HepG2 (cell line): ENCODE results near the gene SARNP. TPM values are rescaled to one million over a fixed set of nuclear protein-coding genes. Genes with fewer than 3 reads are reported as not detected.

Experiments
- ATAC-seq: fragments of 200-7000 bp; cut with Tn5 transposase; 3 replicates; pipeline ENCODE4 v1.9.1; 2020; ENCODE audit warnings: mild to moderate bottlenecking, moderate library complexity
- BruUV-seq: library from RNA; stranded (reverse); fragments of 400-500 nt; replicated peaks from 2 replicates; lab custom pipeline; 2021; lab: Mats Ljungman, UMichigan
- CTCF ChIA-PET: fragments of 300-600 bp; formaldehyde crosslinking; extraction: SDS; loops from one replicate; lab custom pipeline; 2021; ENCODE audit warnings: low total read pairs, inconsistent platforms, low intra/inter-chr PET ratio; lab: Yijun Ruan, JAX
- POLR2A ChIA-PET: fragments of 350-600 bp; sonication (Branson Sonifier 250); formaldehyde crosslinking; loops from one replicate; lab custom pipeline; 2020; ENCODE audit warnings: antibody characterized with exemption, inconsistent platforms; lab: Yijun Ruan, JAX
- DNase-seq: peaks from one replicate; pipeline ENCODE4 v3.0.0-alpha.2; 2015; ENCODE audit warnings: low spot score
- FAIRE-seq: peaks from 3 replicates; lab custom pipeline; 2011; peaks lifted over from hg19 to GRCh38; lab: Jason Lieb, UNC
- H2AFZ ChIP-seq: one replicate; pipeline ENCODE4 v1.6.1; 2011; ENCODE audit warnings: low read length, inconsistent platforms
- H3K27ac ChIP-seq: fragments of 300-600 bp; 3 replicates; pipeline ENCODE4 v1.8.0; 2011; ENCODE audit warnings: mixed run types, mild to moderate bottlenecking, mixed read lengths, low read length, inconsistent platforms; ENCODE audit not compliant: insufficient read depth; ENCODE audit errors: extremely low read length
- H3K27me3 ChIP-seq, 2 experiments: fragments of 200-600 bp in 1 of 2; 2 replicates in 1 of 2; 3 replicates in 1 of 2; pipeline versions ENCODE4 v1.6.0 to v1.8.0; 2011; ENCODE audit warnings: low read length in 2 of 2, mild to moderate bottlenecking in 2 of 2, moderate library complexity in 2 of 2, inconsistent platforms in 1 of 2; ENCODE audit not compliant: insufficient read depth in 2 of 2, control insufficient read depth in 1 of 2
- H3K36me3 ChIP-seq, 2 experiments: fragments of 200-600 bp in 1 of 2; replicated peaks in 1 of 2; 2 replicates in 1 of 2; 3 replicates in 1 of 2; pipeline versions ENCODE4 v1.5.1 to v1.8.0; 2011; ENCODE audit warnings: low read length in 2 of 2, inconsistent platforms in 1 of 2; ENCODE audit not compliant: insufficient read depth in 2 of 2, control insufficient read depth in 1 of 2
- H3K4me1 ChIP-seq: 2 replicates; pipeline ENCODE4 v1.5.1; 2012; ENCODE audit warnings: low read length, inconsistent platforms; ENCODE audit not compliant: insufficient read depth
- H3K4me2 ChIP-seq: 2 replicates; pipeline ENCODE4 v1.6.0; 2011; ENCODE audit warnings: low read depth, low read length, inconsistent platforms
- H3K4me3 ChIP-seq, 3 experiments: fragments of 200-600 bp in 1 of 3; sonication (generic), shearing (Covaris generic) in 1 of 3; replicated peaks in 1 of 3; 2 replicates each; pipeline ENCODE4 v1.5.1; 2011 to 2016; ENCODE audit warnings: low read length in 3 of 3, inconsistent platforms in 2 of 3, low read depth in 2 of 3, mild to moderate bottlenecking in 2 of 3, control low read depth in 1 of 3, mixed read lengths in 1 of 3; ENCODE audit not compliant: insufficient read depth in 1 of 3
- H3K79me2 ChIP-seq: one replicate; pipeline ENCODE4 v1.6.1; 2011; ENCODE audit warnings: low read length, inconsistent platforms; ENCODE audit not compliant: insufficient read depth
- H3K9ac ChIP-seq: 2 replicates; pipeline ENCODE4 v1.6.0; 2011; ENCODE audit warnings: mild to moderate bottlenecking, low read depth, low read length, inconsistent platforms; ENCODE audit not compliant: insufficient read depth
- H3K9me3 ChIP-seq: 2 replicates; pipeline ENCODE4 v1.5.1; 2012; ENCODE audit warnings: mild to moderate bottlenecking, low read length
- H4K20me1 ChIP-seq: 2 replicates; pipeline ENCODE4 v1.6.0; 2011; ENCODE audit warnings: inconsistent platforms, mild to moderate bottlenecking, low read length, moderate library complexity; ENCODE audit not compliant: insufficient read depth
- ATF3 ChIP-seq: sonication (generic); formaldehyde crosslinking; IDR thresholded peaks from 2 replicates; pipeline ENCODE4 v1.4.0; 2020; ENCODE audit warnings: missing genetic modification reagents
- FOXK2 ChIP-seq: fragments of 450-650 bp; IDR thresholded peaks from 2 replicates; pipeline ENCODE4 v1.6.1; 2016
- HNRNPK ChIP-seq: fragments of 200-400 bp; formaldehyde crosslinking; IDR thresholded peaks from 2 replicates; pipeline ENCODE4 v1.6.1; 2018; ENCODE audit warnings: low read length, low read depth, moderate library complexity, mild to moderate bottlenecking; ENCODE audit not compliant: poor library complexity, severe bottlenecking
- JARID2 ChIP-seq: sonication (generic); formaldehyde crosslinking; IDR thresholded peaks from 2 replicates; pipeline ENCODE4 v1.8.1; 2023; ENCODE audit warnings: missing genetic modification reagents, inconsistent platforms; ENCODE audit not compliant: insufficient replicate concordance
- MTF1 ChIP-seq: sonication (generic); formaldehyde crosslinking; IDR thresholded peaks from 2 replicates; pipeline ENCODE4 v1.5.0; 2020; ENCODE audit warnings: missing genetic modification reagents
- RXRB ChIP-seq: IDR thresholded peaks from 2 replicates; pipeline ENCODE4 v1.6.1; 2016; ENCODE audit warnings: borderline replicate concordance, missing genetic modification reagents, missing compliant biosample characterization
- SMC3 ChIP-seq: IDR thresholded peaks from 2 replicates; pipeline ENCODE4 v1.6.1; 2011; ENCODE audit warnings: low read length, improper control_type of control experiment
- TAF15 ChIP-seq: fragments of 200-400 bp; formaldehyde crosslinking; IDR thresholded peaks from one replicate; pipeline ENCODE4 v1.6.1; 2018; ENCODE audit warnings: mild to moderate bottlenecking, low read depth, low read length; ENCODE audit not compliant: poor library complexity, severe bottlenecking
- TMF1 ChIP-seq: sonication (generic); formaldehyde crosslinking; IDR thresholded peaks from 2 replicates; pipeline ENCODE4 v1.8.1; 2022; ENCODE audit warnings: low read depth, missing genetic modification reagents
- ZMAT3 ChIP-seq: sonication (generic); formaldehyde crosslinking; conservative IDR thresholded peaks from 2 replicates; pipeline ENCODE4 v1.7.0; 2021; ENCODE audit warnings: missing genetic modification reagents
- ZNF317 ChIP-seq: sonication (generic); formaldehyde crosslinking; IDR thresholded peaks from 2 replicates; pipeline ENCODE4 v1.5.0; 2020; ENCODE audit warnings: mild to moderate bottlenecking, missing genetic modification reagents
- ZNF614 ChIP-seq: IDR thresholded peaks from 2 replicates; pipeline ENCODE4 v1.6.1; 2018; ENCODE audit warnings: missing biosample characterization, missing genetic modification reagents, inconsistent platforms, borderline replicate concordance
- in situ Hi-C: cut with HindIII; loops from 2 replicates; pipeline ENCODE4 v1.10.0; 2017; ENCODE audit warnings: low pct_unique_long_range_greater_than_20kb; ENCODE audit not compliant: extremely low pct_ligation_motif_present
- intact Hi-C: fragments of 100-400 bp; cut with micrococcal nuclease; formaldehyde crosslinking; loops from one replicate; pipeline ENCODE4 v1.10.0; 2022; ENCODE audit not compliant: unreplicated experiment
- polyA plus RNA-seq, 8 experiments: library from polyadenylated mRNA; depleted of rRNA in 3 of 8; stranded (reverse) in 7 of 8; unstranded in 1 of 8; fragments of >200 nt; fragmentation: Illumina TruSeq in 4 of 8; extraction: Trizol in 4 of 8; gene quantifications; 2 replicates each; pipeline versions ENCODE4 v1.2.1 to v1.2.3, GENCODE V29; 2011 to 2016; ENCODE audit warnings: low read depth in 4 of 8, missing spikeins in 1 of 8, mixed read lengths in 1 of 8; ENCODE audit not compliant: insufficient read depth in 1 of 8
- total RNA-seq, 5 experiments: library from RNA; depleted of rRNA; stranded (reverse); fragments of >200 nt; fragmentation: Illumina TruSeq; extraction: Trizol; gene quantifications; 2 replicates each; pipeline ENCODE4 v1.2.3, GENCODE V29; 2016; ENCODE audit warnings: low read depth in 1 of 5
- TF ChIP-seq, protein P1 (sequence below): sonication (generic); formaldehyde crosslinking; IDR thresholded peaks from 2 replicates; pipeline ENCODE4 v1.4.0; 2020; ENCODE audit warnings: missing genetic modification reagents
- TF ChIP-seq, protein P2 (sequence below): sonication (generic); formaldehyde crosslinking; IDR thresholded peaks from 2 replicates; pipeline ENCODE4 v1.4.0; 2020; ENCODE audit warnings: missing genetic modification reagents, borderline replicate concordance

The SARNP gene
- total and polyA plus RNA-seq, 2 of the 13 experiments (the other 11 are each of a cell fraction or from before 2014, with no cell fraction given): 59.0 to 95.4 TPM

DNA sequence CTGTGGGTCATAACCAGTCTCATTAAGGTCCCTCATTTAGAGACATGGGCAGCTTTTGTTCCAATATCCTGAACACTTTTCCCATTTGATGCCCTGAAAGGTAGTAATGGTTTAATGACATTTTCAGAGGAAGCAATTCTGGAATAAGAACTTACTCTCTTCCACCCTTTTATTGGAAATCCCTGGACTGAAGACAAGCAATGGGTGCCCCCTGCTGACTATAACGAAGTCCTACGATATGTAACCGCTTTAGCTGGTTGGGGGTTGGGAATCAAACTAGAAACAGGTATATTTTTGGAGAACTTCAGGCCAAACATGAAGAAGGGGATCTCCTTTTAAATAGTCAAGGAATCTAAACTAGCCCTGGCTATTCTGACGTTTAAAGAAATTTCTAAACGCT is 20.5 kb downstream of the SARNP start (continued):
- TF ChIP-seq HNRNPK (no peak), SMC3 (peak; percentile 32; the same call in 1 of the 2 replicates), FOXK2 (no peak), JARID2 (CRISPR knock-in tag) (no peak), ATF3 (CRISPR knock-in tag) (no peak), MTF1 (CRISPR knock-in tag) (no peak), TMF1 (CRISPR knock-in tag) (no peak)
- TF ChIP-seq, protein P1, sequence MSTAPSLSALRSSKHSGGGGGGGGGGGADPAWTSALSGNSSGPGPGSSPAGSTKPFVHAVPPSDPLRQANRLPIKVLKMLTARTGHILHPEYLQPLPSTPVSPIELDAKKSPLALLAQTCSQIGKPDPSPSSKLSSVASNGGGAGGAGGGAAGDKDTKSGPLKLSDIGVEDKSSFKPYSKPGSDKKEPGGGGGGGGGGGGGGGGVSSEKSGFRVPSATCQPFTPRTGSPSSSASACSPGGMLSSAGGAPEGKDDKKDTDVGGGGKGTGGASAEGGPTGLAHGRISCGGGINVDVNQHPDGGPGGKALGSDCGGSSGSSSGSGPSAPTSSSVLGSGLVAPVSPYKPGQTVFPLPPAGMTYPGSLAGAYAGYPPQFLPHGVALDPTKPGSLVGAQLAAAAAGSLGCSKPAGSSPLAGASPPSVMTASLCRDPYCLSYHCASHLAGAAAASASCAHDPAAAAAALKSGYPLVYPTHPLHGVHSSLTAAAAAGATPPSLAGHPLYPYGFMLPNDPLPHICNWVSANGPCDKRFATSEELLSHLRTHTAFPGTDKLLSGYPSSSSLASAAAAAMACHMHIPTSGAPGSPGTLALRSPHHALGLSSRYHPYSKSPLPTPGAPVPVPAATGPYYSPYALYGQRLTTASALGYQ (CRISPR knock-in tag): no peak
- TF ChIP-seq, protein P2, sequence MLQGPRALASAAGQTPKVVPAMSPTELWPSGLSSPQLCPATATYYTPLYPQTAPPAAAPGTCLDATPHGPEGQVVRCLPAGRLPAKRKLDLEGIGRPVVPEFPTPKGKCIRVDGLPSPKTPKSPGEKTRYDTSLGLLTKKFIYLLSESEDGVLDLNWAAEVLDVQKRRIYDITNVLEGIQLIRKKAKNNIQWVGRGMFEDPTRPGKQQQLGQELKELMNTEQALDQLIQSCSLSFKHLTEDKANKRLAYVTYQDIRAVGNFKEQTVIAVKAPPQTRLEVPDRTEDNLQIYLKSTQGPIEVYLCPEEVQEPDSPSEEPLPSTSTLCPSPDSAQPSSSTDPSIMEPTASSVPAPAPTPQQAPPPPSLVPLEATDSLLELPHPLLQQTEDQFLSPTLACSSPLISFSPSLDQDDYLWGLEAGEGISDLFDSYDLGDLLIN (CRISPR knock-in tag): no peak

GRCh38 chr12:55795950-55796349 is 21.6 kb downstream of the SARNP start:
- Histone ChIP-seq H3K79me2 (no peaks in the 10 kb centered on the region), H3K4me1 (no peaks in the 10 kb centered on the region), H4K20me1 (no peaks in the 10 kb centered on the region; the same call in 1 of the 2 replicates), H2AFZ (no peak overlapping the region), H3K9ac (no peak overlapping the region), H3K4me2 (no peak overlapping the region), H3K4me3 (no peak overlapping the region), H3K27me3 (no peaks in the 10 kb centered on the region), H3K36me3 (peaks cover 11 to 78% of the 10 kb centered on the region in 2 experiments), H3K9me3 (no peaks in the 10 kb centered on the region), H3K27ac (no peak overlapping the region)
- no peak for FAIRE-seq
- in situ Hi-C loops: loop anchor here (5.0 kb wide), 1 partner anchor 59 kb away; no protein-coding TSS in a partner anchor
- CTCF ChIA-PET: interaction anchor here (2.0 kb wide), 1 partner anchor 57 kb away, joined by 15 read pairs; no protein-coding TSS in a partner anchor
- intact Hi-C loops: no loop called here
- DNase-seq: no peak
- no TSS peak for BruUV-seq
- POLR2A ChIA-PET: interaction anchor here (1.4 kb wide), 1 partner anchor 57 kb away, joined by 3 read pairs; no protein-coding TSS in a partner anchor
- ATAC-seq: no peak
- TF ChIP-seq ZMAT3 (no peak), ZNF614 (CRISPR knock-in tag) (no peak), TAF15 (no peak), ZNF317 (CRISPR knock-in tag) (no peak), RXRB (CRISPR knock-in tag) (no peak)
